Osteocyte (in vitro differentiated cells): ENCODE measurements around the gene RBM14. TPM values are rescaled to one million over a fixed set of nuclear protein-coding genes. Genes with fewer than 3 reads are reported as not detected.

Experiments
- DNase-seq: peaks from one replicate; pipeline ENCODE4 v3.0.0; 2021; ENCODE audit warnings: mixed read lengths; ENCODE audit not compliant: unreplicated experiment; ENCODE audit errors: extremely low spot score
- H3K27ac Mint-ChIP-seq: one replicate; pipeline ENCODE4 v1.8.0; 2021; ENCODE audit warnings: mild to moderate bottlenecking, mixed read lengths; ENCODE audit not compliant: unreplicated experiment
- H3K27me3 Mint-ChIP-seq: one replicate; pipeline ENCODE4 v1.8.0; 2021; ENCODE audit warnings: mixed read lengths; ENCODE audit not compliant: unreplicated experiment
- H3K36me3 Mint-ChIP-seq: one replicate; pipeline ENCODE4 v1.8.0; 2021; ENCODE audit warnings: mixed read lengths; ENCODE audit not compliant: unreplicated experiment
- H3K4me1 Mint-ChIP-seq: one replicate; pipeline ENCODE4 v1.8.0; 2021; ENCODE audit warnings: mixed read lengths; ENCODE audit not compliant: unreplicated experiment
- H3K4me3 Mint-ChIP-seq: one replicate; pipeline ENCODE4 v1.8.0; 2021; ENCODE audit warnings: mild to moderate bottlenecking, moderate library complexity, mixed read lengths; ENCODE audit not compliant: unreplicated experiment
- H3K9me3 Mint-ChIP-seq: one replicate; pipeline ENCODE4 v1.8.0; 2021; ENCODE audit warnings: mixed read lengths; ENCODE audit not compliant: unreplicated experiment
- CTCF ChIP-seq: fragments of 200-600 bp; sonication (generic); IDR thresholded peaks from 2 replicates; pipeline ENCODE4 v1.5.0; 2021; ENCODE audit warnings: antibody characterized with exemption, mild to moderate bottlenecking, moderate library complexity
- total RNA-seq: library from RNA; stranded (reverse); gene quantifications from 2 replicates; pipeline ENCODE4 v1.2.1, GENCODE V29; 2021

RBM14 gene
- total RNA-seq, 1 donor from 2014 or later = 59.2 TPM

- no peak overlapping the region for H3K4me3 Mint-ChIP-seq
- H3K27ac Mint-ChIP-seq = no peak overlapping the region
- no peaks in the 10 kb centered on the region for H3K9me3 Mint-ChIP-seq
- peaks cover 38% of the 10 kb centered on the region for H3K36me3 Mint-ChIP-seq
- no peaks in the 10 kb centered on the region for H3K27me3 Mint-ChIP-seq
- DNase-seq = no peak
- no peaks in the 10 kb centered on the region for H3K4me1 Mint-ChIP-seq
- no peak for TF ChIP-seq CTCF
Observed at GRCh38 chr11:66628061-66628603, 11.7 kb downstream of the RBM14 start.

GRCh38 chr11:66629356-66629755 lies 12.9 kb downstream of the RBM14 start:
- H3K27ac Mint-ChIP-seq = no peak overlapping the region
- no peak overlapping the region for H3K4me3 Mint-ChIP-seq
- H3K27me3 Mint-ChIP-seq = no peaks in the 10 kb centered on the region
- no peak for TF ChIP-seq CTCF
- no peak for DNase-seq
- no peaks in the 10 kb centered on the region for H3K9me3 Mint-ChIP-seq
- no peaks in the 10 kb centered on the region for H3K4me1 Mint-ChIP-seq
- peaks cover 37% of the 10 kb centered on the region for H3K36me3 Mint-ChIP-seq

- Mint-ChIP-seq H3K4me3 (no peak overlapping the region), H3K27ac (no peak overlapping the region), H3K27me3 (no peaks in the 10 kb centered on the region), H3K36me3 (peaks cover 26% of the 10 kb centered on the region), H3K9me3 (no peaks in the 10 kb centered on the region), H3K4me1 (peaks cover 4% of the 10 kb centered on the region)
- DNase-seq = no peak
- TF ChIP-seq CTCF = no peak
Observed at GRCh38 chr11:66631883-66632282, 15.5 kb downstream of the RBM14 start.

GRCh38 chr11:66632952-66633351 lies 16.5 kb downstream of the RBM14 start:
- peaks cover 18% of the 10 kb centered on the region for H3K36me3 Mint-ChIP-seq
- H3K27ac Mint-ChIP-seq = no peak overlapping the region
- peaks cover 11% of the 10 kb centered on the region for H3K4me1 Mint-ChIP-seq
- TF ChIP-seq CTCF = no peak
- H3K9me3 Mint-ChIP-seq = no peaks in the 10 kb centered on the region
- no peak overlapping the region for H3K4me3 Mint-ChIP-seq
- no peaks in the 10 kb centered on the region for H3K27me3 Mint-ChIP-seq
- no peak for DNase-seq

GRCh38 chr11:66636411-66636810 lies 20.0 kb downstream of the RBM14 start:
- Mint-ChIP-seq H3K4me3 (no peak overlapping the region), H3K27me3 (no peaks in the 10 kb centered on the region), H3K9me3 (no peaks in the 10 kb centered on the region), H3K36me3 (peaks cover 22% of the 10 kb centered on the region), H3K27ac (peak overlapping the region; percentile 37), H3K4me1 (peaks cover 36% of the 10 kb centered on the region)
- DNase-seq = no peak
- TF ChIP-seq CTCF = no peak
